HT1080 (cell line): ENCODE measurements around the gene CARNS1. TPM values are rescaled to one million over a fixed set of nuclear protein-coding genes. Genes with fewer than 3 reads are reported as not detected.
"Not testable (repeated sequence)": the region's sequence is repeated elsewhere in the genome, so short reads cannot be mapped to it uniquely, and the experiment has no call there.

Experiments used
- DNase-seq: peaks from one replicate; pipeline ENCODE4 v3.0.0-alpha.2; 2015; ENCODE audit warnings: low read depth
- small RNA-seq: library from RNA; depleted of rRNA; stranded (forward); fragments of <200 nt; gene quantifications from one replicate; pipeline ENCODE3, GENCODE V24; 2014
- total RNA-seq: library from RNA; depleted of rRNA; stranded (reverse); fragments of >200 nt; shearing (Covaris generic); gene quantifications from 2 replicates; pipeline ENCODE4 v1.2.3, GENCODE V29; 2014; rRNA removed

CARNS1 gene
- total RNA-seq, 1 experiment from 2014 or later: not detected

GRCh38 chr11:67464411-67465188 lies 49.1 kb downstream of the CARNS1 start:
- DNase-seq: no peak

- DNase-seq: no peak
These were observed 49.7 kb downstream of the CARNS1 start for GRCh38 chr11:67465189-67465510.

- not testable (repeated sequence) for DNase-seq
These were observed 50.1 kb downstream of the CARNS1 start for GRCh38 chr11:67465530-67465929.

- DNase-seq: no peak
These were observed 50.9 kb downstream of the CARNS1 start for GRCh38 chr11:67466367-67466766.

GRCh38 chr11:67466962-67467771 lies 51.7 kb downstream of the CARNS1 start:
- DNase-seq: no peak

- DNase-seq: no peak
These were observed 52.6 kb downstream of the CARNS1 start for GRCh38 chr11:67468056-67468455.

GRCh38 chr11:67468456-67468758 lies 52.9 kb downstream of the CARNS1 start:
- DNase-seq: no peak

GRCh38 chr11:67468759-67469507 lies 53.5 kb downstream of the CARNS1 start, which contains the start of gene TMEM134:
TSS of gene TMEM134 (minus strand) at chr11:67469251. CDS start at chr11:67469192, 59 bp downstream.
- DNase-seq: peak; percentile 74

GRCh38 chr11:67469508-67469811 lies 54.0 kb downstream of the CARNS1 start:
- DNase-seq: no peak

GRCh38 chr11:67470337-67471002 lies 55.0 kb downstream of the CARNS1 start:
- DNase-seq: no peak

- no peak for DNase-seq
These were observed 57.4 kb downstream of the CARNS1 start for GRCh38 chr11:67472882-67473281.

Small RNAs within 50 kb of the gene (small RNA-seq; reads per million reads assigned to genes)
- not detected for gene RNU6-1238P

Other genes with a start within 250 kb of the CARNS1 start
- 42.6 and 51.5 TPM in 2 replicates for gene GRK2, start 149.2 kb upstream of the CARNS1 start, total RNA-seq
- gene ANKRD13D, start 126.4 kb upstream of the CARNS1 start, total RNA-seq: 26.5 and 27.6 TPM in 2 replicates
- gene SSH3, start 112.1 kb upstream of the CARNS1 start, total RNA-seq: 2.2 and 2.9 TPM in 2 replicates
- gene POLD4, start 62.1 kb upstream of the CARNS1 start, total RNA-seq: 34.5 and 39.4 TPM in 2 replicates
- gene CLCF1, start 42.1 kb upstream of the CARNS1 start, total RNA-seq: 7.5 and 9.3 TPM in 2 replicates
- 6.5 and 11.7 TPM in 2 replicates for gene RAD9A, start 23.7 kb upstream of the CARNS1 start, total RNA-seq
- 324 and 339 TPM in 2 replicates for gene PPP1CA, start 13.8 kb upstream of the CARNS1 start, total RNA-seq
- 0.05 TPM in 1 of 2 replicates, not detected in the other for gene TBC1D10C, start 11.6 kb upstream of the CARNS1 start, total RNA-seq
- gene RPS6KB2, start 12.8 kb downstream of the CARNS1 start, total RNA-seq: 49.0 and 52.7 TPM in 2 replicates
- 0.60 TPM in 1 of 2 replicates, not detected in the other for gene PTPRCAP, start 22.0 kb downstream of the CARNS1 start, total RNA-seq
- gene CORO1B, start 27.8 kb downstream of the CARNS1 start, total RNA-seq: 113 and 151 TPM in 2 replicates
- not detected in 2 replicates for gene GPR152, start 37.1 kb downstream of the CARNS1 start, total RNA-seq
- gene CABP4, start 39.7 kb downstream of the CARNS1 start, total RNA-seq: not detected in 2 replicates
- gene TMEM134, start 53.6 kb downstream of the CARNS1 start, total RNA-seq: 3.3 and 6.9 TPM in 2 replicates
- gene AIP, start 67.3 kb downstream of the CARNS1 start, total RNA-seq: 81.5 and 91.2 TPM in 2 replicates
- 0.13 and 0.90 TPM in 2 replicates for gene PITPNM1, start 89.7 kb downstream of the CARNS1 start, total RNA-seq
- gene CDK2AP2, start 92.5 kb downstream of the CARNS1 start, total RNA-seq: 20.0 and 24.7 TPM in 2 replicates
- not detected in 2 replicates for gene CABP2, start 107.8 kb downstream of the CARNS1 start, total RNA-seq
- gene GSTP1, start 168.1 kb downstream of the CARNS1 start, total RNA-seq: 904 and 1,034 TPM in 2 replicates
- 202 and 217 TPM in 2 replicates for gene NDUFV1, start 191.3 kb downstream of the CARNS1 start, total RNA-seq
- gene NUDT8, start 214.3 kb downstream of the CARNS1 start, total RNA-seq: 17.0 and 21.5 TPM in 2 replicates
- gene TBX10, start 224.1 kb downstream of the CARNS1 start, total RNA-seq: not detected in 2 replicates
- gene ACY3, start 235.1 kb downstream of the CARNS1 start, total RNA-seq: not detected in 2 replicates